K562 (cell line): ENCODE results near the gene AHCY. TPM values are rescaled to one million over a fixed set of nuclear protein-coding genes. Genes with fewer than 3 reads are reported as not detected.
A peak's percentile ranks its signal among the peaks of the same experiment; 100 is the strongest.

ENCODE experiments used
- ADNP ChIP-seq: fragments of 200-800 bp; sonication (Bioruptor generic); IDR thresholded peaks from 2 replicates; pipeline ENCODE4 v1.6.1; 2016; ENCODE audit warnings: missing genetic modification characterization, missing compliant biosample characterization
- BRD4 ChIP-seq: fragments of 200-600 bp; sonication (generic); IDR thresholded peaks from 2 replicates; pipeline ENCODE4 v1.6.1; 2017; ENCODE audit warnings: inconsistent platforms
- GABPB2 ChIP-seq: fragments of 250-450 bp; sonication (Bioruptor Pico); conservative IDR thresholded peaks from 2 replicates; pipeline ENCODE4 v1.5.1; 2021; ENCODE audit warnings: mild to moderate bottlenecking
- HDAC3 ChIP-seq: fragments of 450-650 bp; IDR thresholded peaks from 2 replicates; pipeline ENCODE4 v1.6.1; 2018; ENCODE audit warnings: borderline replicate concordance, mild to moderate bottlenecking, moderate library complexity; ENCODE audit not compliant: partially characterized antibody
- KDM5B ChIP-seq: fragments of 200-600 bp; sonication (generic); IDR thresholded peaks from 2 replicates; pipeline ENCODE4 v1.6.1; 2012; ENCODE audit warnings: low read depth, mild to moderate bottlenecking, moderate library complexity, low read length, control low read depth, inconsistent platforms; ENCODE audit not compliant: insufficient replicate concordance
- MAZ ChIP-seq, 2 experiments: fragments of 450-650 bp in 1 of 2; sonication (generic) in 1 of 2; formaldehyde crosslinking; IDR thresholded peaks in 1 of 2; conservative IDR thresholded peaks in 1 of 2; 2 replicates each; pipeline versions ENCODE4 v1.4.0 to v1.5.0; 2020; ENCODE audit warnings: mild to moderate bottlenecking in 1 of 2, missing genetic modification reagents in 1 of 2
- MYNN ChIP-seq, 2 experiments: sonication (generic); formaldehyde crosslinking in 1 of 2; IDR thresholded peaks; 2 replicates each; pipeline versions ENCODE4 v1.5.0 to v1.6.1; 2016 to 2020; ENCODE audit warnings: antibody characterized with exemption in 1 of 2, missing genetic modification reagents in 1 of 2
- NCOA6 ChIP-seq: fragments of 450-650 bp; IDR thresholded peaks from 2 replicates; pipeline ENCODE4 v1.6.1; 2017; ENCODE audit warnings: mild to moderate bottlenecking
- NFE2 ChIP-seq: IDR thresholded peaks from 2 replicates; pipeline ENCODE4 v1.6.1; 2014; ENCODE audit warnings: antibody characterized with exemption, low read depth
- NUFIP1 ChIP-seq: fragments of 450-650 bp; IDR thresholded peaks from 2 replicates; pipeline ENCODE4 v1.6.1; 2018; ENCODE audit not compliant: partially characterized antibody
- PCBP2 ChIP-seq: fragments of 200-400 bp; formaldehyde crosslinking; IDR thresholded peaks from 2 replicates; pipeline ENCODE4 v1.6.1; 2018; ENCODE audit warnings: low read length, low read depth, mild to moderate bottlenecking, moderate library complexity; ENCODE audit not compliant: poor library complexity, severe bottlenecking
- SMAD4 ChIP-seq: fragments of 250-450 bp; sonication (Bioruptor Pico); conservative IDR thresholded peaks from 2 replicates; pipeline ENCODE4 v1.8.0; 2021; ENCODE audit warnings: inconsistent platforms, mild to moderate bottlenecking, moderate library complexity
- TARDBP ChIP-seq: fragments of 450-650 bp; IDR thresholded peaks from 2 replicates; pipeline ENCODE4 v1.6.1; 2016
- XRCC4 ChIP-seq: IDR thresholded peaks from one replicate; pipeline ENCODE4 v1.6.1; 2011; ENCODE audit not compliant: insufficient read depth, insufficient read length; ENCODE audit errors: extremely low read depth
- ZNF174 ChIP-seq: fragments of 250-450 bp; sonication (Bioruptor Pico); IDR thresholded peaks from 2 replicates; pipeline ENCODE4 v1.4.0; 2020; ENCODE audit warnings: mild to moderate bottlenecking
- ZNF224 ChIP-seq: sonication (generic); formaldehyde crosslinking; IDR thresholded peaks from 2 replicates; pipeline ENCODE4 v1.8.0; 2022; ENCODE audit warnings: mild to moderate bottlenecking, missing genetic modification reagents
- ZNF316 ChIP-seq: fragments of 450-650 bp; IDR thresholded peaks from 2 replicates; pipeline ENCODE4 v1.6.1; 2016
- ZNF384 ChIP-seq: IDR thresholded peaks from 2 replicates; pipeline ENCODE4 v1.6.1; 2012; ENCODE audit warnings: low read depth, low read length, improper control_type of control experiment
- ZNF717 ChIP-seq: fragments of 250-450 bp; sonication (Bioruptor Pico); IDR thresholded peaks from 2 replicates; pipeline ENCODE4 v1.5.0; 2021
- polyA plus RNA-seq, 8 experiments: library from polyadenylated mRNA; depleted of rRNA in 4 of 8; stranded (reverse) in 5 of 8; unstranded in 3 of 8; fragments of >200 nt; fragmentation: Nextera tagmentation in 2 of 8; fragmentation: Illumina TruSeq in 1 of 8; extraction: Ambion mirVana in 2 of 8; extraction: Trizol in 1 of 8; gene quantifications; 2 replicates each; pipeline versions ENCODE4 v1.2.1 to v1.2.3, GENCODE V29; 2011 to 2014; ENCODE audit warnings: inconsistent platforms in 1 of 8, missing spikeins in 1 of 8
- total RNA-seq, 7 experiments: library from RNA; depleted of rRNA in 6 of 7; stranded (reverse); fragments of >200 nt in 6 of 7; fragmentation: Illumina TruSeq in 2 of 7; extraction: Trizol in 2 of 7; gene quantifications; 2 replicates each; pipeline versions ENCODE4 v1.2.1 to v1.2.3, GENCODE V29; 2011 to 2021; ENCODE audit warnings: low replicate concordance in 1 of 7
- TF ChIP-seq, protein P1 (sequence below): sonication (generic); formaldehyde crosslinking; IDR thresholded peaks from 2 replicates; pipeline ENCODE4 v1.8.1; 2023; ENCODE audit warnings: mild to moderate bottlenecking, missing genetic modification reagents
- TF ChIP-seq, protein P2 (sequence below): sonication (generic); formaldehyde crosslinking; IDR thresholded peaks from 2 replicates; pipeline ENCODE4 v1.8.0; 2022; ENCODE audit warnings: missing genetic modification reagents, mild to moderate bottlenecking, moderate library complexity, borderline replicate concordance
- TF ChIP-seq, protein P3 (sequence below), 2 experiments: fragments of 450-650 bp in 1 of 2; sonication (generic) in 1 of 2; formaldehyde crosslinking in 1 of 2; IDR thresholded peaks in 1 of 2; conservative IDR thresholded peaks in 1 of 2; 2 replicates each; pipeline versions ENCODE4 v1.6.1 to v1.8.1; 2016 to 2023; ENCODE audit warnings: mild to moderate bottlenecking in 2 of 2, moderate library complexity in 2 of 2, inconsistent platforms in 1 of 2, missing genetic modification reagents in 1 of 2
- TF ChIP-seq, protein P4 (sequence below): fragments of 450-650 bp; IDR thresholded peaks from 2 replicates; pipeline ENCODE4 v1.7.0; 2016; ENCODE audit warnings: borderline replicate concordance

Gene AHCY
- total and polyA plus RNA-seq, 9 of the 15 experiments (the other 6 are each of a cell fraction or from before 2014, with no cell fraction given), result 82.5 to 269 (median 190) TPM

DNA sequence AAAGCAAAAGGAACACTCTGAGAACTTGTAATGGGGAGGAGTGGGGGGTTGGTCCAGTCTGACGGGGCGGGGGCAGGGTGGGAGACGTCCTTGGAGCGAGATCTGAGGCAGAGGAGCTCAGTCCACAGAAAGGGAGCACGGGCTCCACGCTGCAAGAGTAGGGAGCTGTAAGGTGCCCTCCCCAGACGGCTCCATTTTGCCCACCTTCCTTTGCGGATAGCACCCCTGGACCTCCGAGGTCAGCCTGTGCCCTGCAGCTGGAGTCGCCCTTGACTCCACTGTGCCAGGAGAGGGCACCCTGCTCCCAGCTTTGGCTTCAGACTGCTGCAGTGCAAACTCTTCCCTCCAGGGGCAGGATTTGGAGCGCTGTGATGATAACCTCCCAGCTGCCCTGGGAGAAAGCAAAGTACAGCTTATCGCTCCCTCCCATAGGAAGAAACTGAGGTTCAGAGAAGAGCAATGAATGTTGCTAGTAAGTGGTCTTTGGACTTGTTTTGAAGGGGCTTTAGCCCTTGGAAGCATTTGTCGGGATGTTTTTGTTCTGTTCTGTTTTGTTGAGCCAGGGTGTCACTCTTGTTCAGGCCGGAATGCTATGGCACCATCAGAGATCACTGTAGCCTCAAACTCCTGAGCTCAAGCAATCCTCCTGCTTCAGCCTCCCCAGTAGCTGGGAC is 9.5 kb upstream of the AHCY start (continued):
- TF ChIP-seq, protein P1, sequence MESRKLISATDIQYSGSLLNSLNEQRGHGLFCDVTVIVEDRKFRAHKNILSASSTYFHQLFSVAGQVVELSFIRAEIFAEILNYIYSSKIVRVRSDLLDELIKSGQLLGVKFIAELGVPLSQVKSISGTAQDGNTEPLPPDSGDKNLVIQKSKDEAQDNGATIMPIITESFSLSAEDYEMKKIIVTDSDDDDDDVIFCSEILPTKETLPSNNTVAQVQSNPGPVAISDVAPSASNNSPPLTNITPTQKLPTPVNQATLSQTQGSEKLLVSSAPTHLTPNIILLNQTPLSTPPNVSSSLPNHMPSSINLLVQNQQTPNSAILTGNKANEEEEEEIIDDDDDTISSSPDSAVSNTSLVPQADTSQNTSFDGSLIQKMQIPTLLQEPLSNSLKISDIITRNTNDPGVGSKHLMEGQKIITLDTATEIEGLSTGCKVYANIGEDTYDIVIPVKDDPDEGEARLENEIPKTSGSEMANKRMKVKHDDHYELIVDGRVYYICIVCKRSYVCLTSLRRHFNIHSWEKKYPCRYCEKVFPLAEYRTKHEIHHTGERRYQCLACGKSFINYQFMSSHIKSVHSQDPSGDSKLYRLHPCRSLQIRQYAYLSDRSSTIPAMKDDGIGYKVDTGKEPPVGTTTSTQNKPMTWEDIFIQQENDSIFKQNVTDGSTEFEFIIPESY (CRISPR knock-in tag), result peak; percentile 46; the same call in 1 of the 2 replicates
- no peak for TF ChIP-seq GABPB2 (CRISPR knock-in tag)
- TF ChIP-seq, protein P2, sequence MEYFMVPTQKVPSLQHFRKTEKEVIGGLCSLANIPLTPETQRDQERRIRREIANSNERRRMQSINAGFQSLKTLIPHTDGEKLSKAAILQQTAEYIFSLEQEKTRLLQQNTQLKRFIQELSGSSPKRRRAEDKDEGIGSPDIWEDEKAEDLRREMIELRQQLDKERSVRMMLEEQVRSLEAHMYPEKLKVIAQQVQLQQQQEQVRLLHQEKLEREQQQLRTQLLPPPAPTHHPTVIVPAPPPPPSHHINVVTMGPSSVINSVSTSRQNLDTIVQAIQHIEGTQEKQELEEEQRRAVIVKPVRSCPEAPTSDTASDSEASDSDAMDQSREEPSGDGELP (CRISPR knock-in tag), result peak; percentile 93
- no peak for TF ChIP-seq ZNF316
- no peak for TF ChIP-seq TARDBP
- TF ChIP-seq SMAD4 (CRISPR knock-in tag), result peak; percentile 59; the same call in 1 of the 2 replicates
- TF ChIP-seq NFE2, result 0 out of 2 replicates have a peak, but pooled peaks have one; percentile 8
- TF ChIP-seq PCBP2, result no peak
- no peak for TF ChIP-seq ZNF717
- no peak for TF ChIP-seq NUFIP1
- TF ChIP-seq MYNN (IDR thresholded peaks at IDR 0.05), result peak; percentile 80; the same call in 1 of the 2 replicates
- no peak for TF ChIP-seq MYNN (CRISPR knock-in tag; IDR thresholded peaks at IDR 0.05)
- TF ChIP-seq ZNF384, result peak; percentile 50; the same call in 1 of the 2 replicates
- TF ChIP-seq ADNP (tag), result no peak
- TF ChIP-seq HDAC3, result no peak
- no peak for TF ChIP-seq BRD4
- TF ChIP-seq, protein P3, sequence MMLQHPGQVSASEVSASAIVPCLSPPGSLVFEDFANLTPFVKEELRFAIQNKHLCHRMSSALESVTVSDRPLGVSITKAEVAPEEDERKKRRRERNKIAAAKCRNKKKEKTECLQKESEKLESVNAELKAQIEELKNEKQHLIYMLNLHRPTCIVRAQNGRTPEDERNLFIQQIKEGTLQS (IDR thresholded peaks at IDR 0.05), result no peak
- TF ChIP-seq, protein P3 (CRISPR knock-in tag; conservative IDR thresholded peaks at IDR 0.05), result peak; percentile 57; the same call in 1 of the 2 replicates
- no peak for TF ChIP-seq NCOA6
- TF ChIP-seq, protein P4, sequence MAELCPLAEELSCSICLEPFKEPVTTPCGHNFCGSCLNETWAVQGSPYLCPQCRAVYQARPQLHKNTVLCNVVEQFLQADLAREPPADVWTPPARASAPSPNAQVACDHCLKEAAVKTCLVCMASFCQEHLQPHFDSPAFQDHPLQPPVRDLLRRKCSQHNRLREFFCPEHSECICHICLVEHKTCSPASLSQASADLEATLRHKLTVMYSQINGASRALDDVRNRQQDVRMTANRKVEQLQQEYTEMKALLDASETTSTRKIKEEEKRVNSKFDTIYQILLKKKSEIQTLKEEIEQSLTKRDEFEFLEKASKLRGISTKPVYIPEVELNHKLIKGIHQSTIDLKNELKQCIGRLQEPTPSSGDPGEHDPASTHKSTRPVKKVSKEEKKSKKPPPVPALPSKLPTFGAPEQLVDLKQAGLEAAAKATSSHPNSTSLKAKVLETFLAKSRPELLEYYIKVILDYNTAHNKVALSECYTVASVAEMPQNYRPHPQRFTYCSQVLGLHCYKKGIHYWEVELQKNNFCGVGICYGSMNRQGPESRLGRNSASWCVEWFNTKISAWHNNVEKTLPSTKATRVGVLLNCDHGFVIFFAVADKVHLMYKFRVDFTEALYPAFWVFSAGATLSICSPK, result no peak
- TF ChIP-seq MAZ (CRISPR knock-in tag; conservative IDR thresholded peaks at IDR 0.05 in 1 of 2, IDR thresholded peaks at IDR 0.05 in 1 of 2), result peak; percentile 55 to 86; a peak in 3 of 4 replicates
- no peak for TF ChIP-seq KDM5B
- no peak for TF ChIP-seq ZNF224 (CRISPR knock-in tag)
- no peak for TF ChIP-seq ZNF174 (CRISPR knock-in tag)
- TF ChIP-seq XRCC4, result no peak
